GM18499 (cell line): Measurements from ENCODE around the gene HOXD1.

Source experiments
- ATAC-seq: cut with Tn5 transposase; IDR thresholded peaks from one replicate; pipeline ENCODE4 v1.9.1; 2021; ENCODE audit warnings: moderate number of reproducible peaks; ENCODE audit not compliant: insufficient read depth, unreplicated experiment

The HOXD1 gene

DNA sequence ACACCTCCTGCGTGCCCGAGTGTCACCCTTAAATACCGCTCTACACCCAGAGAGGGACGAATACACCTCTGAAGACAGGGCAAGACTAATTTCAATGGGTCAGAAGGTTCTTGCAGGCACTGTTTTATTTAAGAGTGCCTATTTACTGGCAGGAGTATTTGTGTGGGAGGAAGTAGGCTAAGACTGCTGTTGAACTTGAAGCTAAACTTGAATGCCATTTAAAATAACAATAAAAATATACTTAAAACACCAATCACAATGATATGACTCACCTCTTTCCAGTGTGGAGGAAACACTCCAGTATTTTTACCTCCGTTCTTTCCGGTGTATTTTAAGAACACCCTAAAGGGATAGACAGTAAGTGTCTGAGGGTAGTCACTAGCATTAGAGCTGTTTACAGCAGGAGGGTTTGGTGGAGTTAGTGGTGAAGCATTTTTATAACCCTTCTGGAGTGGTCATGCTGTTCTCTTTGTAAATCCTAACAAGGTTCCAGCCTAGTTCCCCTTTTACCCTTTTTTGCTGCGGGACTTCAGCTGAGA is 9.6 kb upstream of the HOXD1 start:
- no peak for ATAC-seq

DNA sequence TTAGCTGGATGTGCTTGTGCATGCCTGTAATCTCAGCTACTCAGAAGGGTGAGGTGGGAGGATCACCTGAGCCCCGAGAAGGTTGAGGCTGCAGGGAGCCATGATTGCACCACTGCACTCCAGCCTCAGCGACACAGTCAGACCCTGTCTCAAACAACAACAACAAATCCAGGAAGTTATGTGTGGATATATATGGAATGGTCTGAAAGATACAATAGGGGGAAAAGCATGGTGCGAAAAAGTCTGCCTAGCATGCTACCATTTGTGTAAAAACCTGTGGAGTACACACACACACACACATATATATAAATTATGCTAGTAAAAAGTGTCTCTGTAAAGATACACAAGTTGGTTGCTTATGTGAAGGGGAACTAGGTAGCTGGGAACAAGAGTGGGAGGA is 6.9 kb upstream of the HOXD1 start:
- ATAC-seq, result no peak

DNA sequence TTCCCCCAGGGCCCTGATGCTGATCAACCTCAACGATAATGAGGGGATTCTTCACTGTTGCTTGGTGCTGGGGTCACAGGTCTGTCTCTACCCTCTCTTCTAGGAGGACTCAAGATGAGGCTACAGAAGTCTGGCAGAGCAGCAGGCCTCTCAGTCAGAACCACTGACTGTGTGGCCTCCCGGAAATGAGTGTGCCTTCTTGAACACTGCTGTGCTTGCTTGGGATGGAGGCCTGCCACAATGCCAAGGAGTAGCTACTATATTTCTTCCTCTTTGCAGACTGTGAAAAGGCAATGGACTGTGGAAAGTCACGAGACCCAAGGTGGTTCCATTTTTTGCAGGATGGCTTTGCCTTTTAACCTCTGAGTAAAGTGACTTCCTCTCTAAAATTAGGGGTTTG is 5.8 kb upstream of the HOXD1 start:
- ATAC-seq, result no peak

DNA sequence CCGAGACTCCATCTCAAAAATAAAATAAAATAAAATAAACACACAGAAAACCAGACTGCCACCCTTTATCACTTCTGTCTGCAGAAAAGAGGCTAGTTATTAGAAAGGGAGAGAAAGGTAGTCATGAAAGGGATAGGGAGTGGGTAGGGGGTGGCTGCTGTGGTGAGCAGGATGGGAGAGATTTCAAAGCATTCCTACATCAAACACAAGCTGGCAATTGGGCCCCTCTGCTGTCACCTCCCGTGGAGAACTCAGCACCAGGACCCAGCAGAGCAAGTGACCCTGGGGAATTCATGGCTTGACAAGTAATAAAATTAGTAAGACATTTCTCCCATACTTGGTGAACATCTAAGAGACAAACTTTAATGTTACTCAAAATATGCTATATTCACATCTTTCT is 3.7 kb upstream of the HOXD1 start:
- no peak for ATAC-seq

DNA sequence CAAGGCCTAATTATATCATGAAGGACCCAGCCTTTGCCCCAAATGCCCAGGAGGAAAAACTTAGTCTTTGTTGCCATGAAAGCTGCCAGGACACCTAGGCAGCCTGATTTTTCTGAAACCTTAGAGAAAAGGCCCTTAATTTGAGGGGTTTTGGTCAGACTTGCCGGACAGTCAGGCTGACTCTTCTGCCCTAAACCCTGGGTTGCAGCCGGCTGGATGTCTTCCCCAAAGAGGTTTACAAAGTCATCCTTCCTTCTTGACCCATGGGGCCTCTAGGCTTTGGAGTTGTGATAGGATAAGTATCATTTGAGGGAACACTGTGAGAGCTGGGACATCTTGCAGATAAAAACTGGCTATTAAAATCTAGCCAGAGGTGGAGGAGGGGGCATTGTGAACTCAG is 2.4 kb upstream of the HOXD1 start:
- no peak for ATAC-seq

DNA sequence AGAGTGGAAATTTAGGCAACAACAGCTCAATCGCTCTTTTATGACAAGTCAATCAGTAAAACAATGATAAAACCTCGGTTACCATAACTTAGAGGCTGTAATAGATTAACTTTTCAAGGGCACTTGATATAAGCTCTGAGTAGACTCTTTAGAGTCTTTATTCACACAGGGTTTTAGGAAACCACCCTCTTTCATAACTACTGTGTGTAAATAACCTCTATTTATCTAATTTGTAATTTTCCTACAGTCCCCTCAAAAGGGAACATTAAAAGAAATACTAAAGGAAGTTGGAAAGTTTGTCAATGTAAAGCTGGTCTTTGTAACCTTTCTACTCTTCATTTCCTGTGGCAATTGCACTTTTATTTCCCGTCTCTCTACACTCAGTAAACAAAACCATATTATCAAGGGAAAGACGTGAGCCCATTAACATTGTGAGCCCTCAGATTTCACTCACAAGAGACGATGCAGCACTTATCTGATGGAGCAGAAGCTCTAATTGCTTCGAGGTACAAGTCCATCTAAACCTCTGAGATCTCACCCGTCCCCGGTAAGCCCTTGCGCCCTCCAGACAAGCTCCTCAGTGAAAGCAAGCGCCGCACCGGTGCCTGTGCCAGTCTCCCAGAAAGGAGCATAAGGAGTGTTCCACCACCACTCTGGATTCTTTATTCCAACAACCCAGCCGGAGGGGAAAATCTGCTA is 1.1 kb upstream of the HOXD1 start:
- no peak for ATAC-seq

DNA sequence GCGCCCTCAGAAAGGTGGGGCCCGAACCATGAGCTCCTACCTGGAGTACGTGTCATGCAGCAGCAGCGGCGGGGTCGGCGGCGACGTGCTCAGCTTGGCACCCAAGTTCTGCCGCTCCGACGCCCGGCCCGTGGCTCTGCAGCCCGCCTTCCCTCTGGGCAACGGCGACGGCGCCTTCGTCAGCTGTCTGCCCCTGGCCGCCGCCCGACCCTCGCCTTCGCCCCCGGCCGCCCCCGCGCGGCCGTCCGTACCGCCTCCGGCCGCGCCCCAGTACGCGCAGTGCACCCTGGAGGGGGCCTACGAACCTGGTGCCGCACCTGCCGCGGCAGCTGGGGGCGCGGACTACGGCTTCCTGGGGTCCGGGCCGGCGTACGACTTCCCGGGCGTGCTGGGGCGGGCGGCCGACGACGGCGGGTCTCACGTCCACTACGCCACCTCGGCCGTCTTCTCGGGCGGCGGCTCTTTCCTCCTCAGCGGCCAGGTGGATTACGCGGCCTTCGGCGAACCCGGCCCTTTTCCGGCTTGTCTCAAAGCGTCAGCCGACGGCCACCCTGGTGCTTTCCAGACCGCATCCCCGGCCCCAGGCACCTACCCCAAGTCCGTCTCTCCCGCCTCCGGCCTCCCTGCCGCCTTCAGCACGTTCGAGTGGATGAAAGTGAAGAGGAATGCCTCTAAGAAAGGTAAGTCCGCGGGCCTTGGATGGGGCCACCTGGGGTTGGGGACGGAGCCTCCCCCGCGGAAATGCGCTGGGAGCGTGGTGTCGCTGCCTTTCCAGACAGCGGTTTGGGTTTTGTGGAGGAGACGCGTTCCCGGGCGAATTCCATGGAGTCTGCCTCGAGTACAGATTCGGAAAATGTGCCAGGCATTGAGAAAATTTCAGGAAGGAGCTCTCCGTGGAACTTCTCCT is 559 bp downstream of the HOXD1 start:
- ATAC-seq, result no peak

DNA sequence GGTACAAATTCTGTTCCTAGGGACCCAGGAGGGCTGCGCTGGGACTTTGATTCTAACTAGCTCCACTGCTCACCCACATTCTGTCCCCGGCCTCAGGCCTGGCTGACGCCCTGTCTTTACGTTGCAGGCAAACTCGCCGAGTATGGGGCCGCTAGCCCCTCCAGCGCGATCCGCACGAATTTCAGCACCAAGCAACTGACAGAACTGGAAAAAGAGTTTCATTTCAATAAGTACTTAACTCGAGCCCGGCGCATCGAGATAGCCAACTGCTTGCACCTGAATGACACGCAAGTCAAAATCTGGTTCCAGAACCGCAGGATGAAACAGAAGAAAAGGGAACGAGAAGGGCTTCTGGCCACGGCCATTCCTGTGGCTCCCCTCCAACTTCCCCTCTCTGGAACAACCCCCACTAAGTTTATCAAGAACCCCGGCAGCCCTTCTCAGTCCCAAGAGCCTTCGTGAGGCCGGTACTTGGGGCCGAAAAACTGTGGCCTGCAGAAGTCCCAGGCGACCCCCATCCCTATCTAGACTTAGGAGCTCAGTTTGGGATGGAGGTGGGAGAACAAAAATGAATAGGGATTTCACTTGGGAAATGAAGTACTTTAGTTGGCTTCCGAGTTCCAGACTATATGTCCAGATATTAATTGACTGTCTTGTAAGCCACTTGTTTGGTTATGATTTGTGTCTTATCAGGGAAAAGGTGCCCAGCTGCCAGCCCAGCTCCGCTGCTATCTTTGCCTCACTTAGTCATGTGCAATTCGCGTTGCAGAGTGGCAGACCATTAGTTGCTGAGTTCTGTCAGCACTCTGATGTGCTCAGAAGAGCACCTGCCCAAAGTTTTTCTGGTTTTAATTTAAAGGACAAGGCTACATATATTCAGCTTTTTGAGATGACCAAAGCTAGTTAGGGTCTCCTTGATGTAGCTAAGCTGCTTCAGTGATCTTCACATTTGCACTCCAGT is 1.5 kb downstream of the HOXD1 start:
- ATAC-seq, result no peak

DNA sequence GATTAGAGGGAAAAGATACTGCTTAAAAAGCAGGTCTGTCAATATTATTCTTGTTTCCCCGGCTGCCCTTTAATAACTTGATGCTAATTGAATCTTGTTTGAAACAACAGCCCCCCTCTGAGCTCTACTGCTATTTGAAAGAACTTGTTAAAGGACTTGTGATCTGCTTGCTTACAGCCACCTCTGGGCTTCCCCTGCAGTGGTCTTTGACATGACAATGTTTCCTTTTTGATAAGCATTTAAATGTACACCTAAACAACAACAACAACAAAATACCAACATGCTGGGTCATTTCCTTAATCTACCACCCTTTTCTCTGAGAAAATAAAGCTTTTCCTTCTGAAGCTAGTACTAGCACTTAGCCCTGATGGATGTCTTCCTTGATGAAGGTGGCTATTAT is 3.9 kb downstream of the HOXD1 start:
- ATAC-seq, result no peak

DNA sequence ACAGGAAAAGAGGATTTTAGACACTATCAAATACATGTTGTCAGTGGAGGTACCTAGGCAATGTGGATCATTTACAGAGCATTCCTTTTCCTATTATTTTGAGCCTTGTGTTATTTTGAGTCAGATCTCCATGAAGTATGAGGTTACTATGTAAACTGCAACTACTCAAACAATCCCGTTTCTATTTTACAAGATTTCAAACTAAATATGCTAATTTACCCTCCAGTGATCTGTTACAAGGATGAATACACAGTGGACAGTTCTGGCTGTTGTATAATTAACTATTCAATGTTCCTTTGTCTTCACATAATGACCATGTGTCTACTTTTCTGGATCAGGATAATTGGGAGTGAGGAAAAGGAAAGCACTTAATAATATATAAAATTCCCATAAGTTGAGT is 4.6 kb downstream of the HOXD1 start:
- no peak for ATAC-seq

DNA sequence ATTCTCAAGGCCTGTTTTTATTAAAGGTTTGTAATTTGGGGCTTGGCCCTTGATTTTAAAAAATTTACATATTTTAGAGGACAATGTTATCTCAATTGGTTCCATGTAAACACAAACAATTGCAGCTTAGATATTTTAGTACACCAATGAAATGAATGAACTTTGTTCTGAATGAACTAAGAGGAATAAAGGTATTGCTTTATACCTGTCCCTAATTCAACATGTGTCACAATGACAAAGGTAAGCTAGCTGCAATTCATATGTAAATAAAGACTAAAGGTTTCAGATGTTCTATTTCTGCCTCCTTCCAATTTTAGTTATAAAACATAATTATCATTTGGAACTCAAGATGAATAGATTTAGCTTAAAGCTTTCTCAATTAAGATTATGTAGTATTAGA is 11.4 kb downstream of the HOXD1 start:
- ATAC-seq, result no peak

DNA sequence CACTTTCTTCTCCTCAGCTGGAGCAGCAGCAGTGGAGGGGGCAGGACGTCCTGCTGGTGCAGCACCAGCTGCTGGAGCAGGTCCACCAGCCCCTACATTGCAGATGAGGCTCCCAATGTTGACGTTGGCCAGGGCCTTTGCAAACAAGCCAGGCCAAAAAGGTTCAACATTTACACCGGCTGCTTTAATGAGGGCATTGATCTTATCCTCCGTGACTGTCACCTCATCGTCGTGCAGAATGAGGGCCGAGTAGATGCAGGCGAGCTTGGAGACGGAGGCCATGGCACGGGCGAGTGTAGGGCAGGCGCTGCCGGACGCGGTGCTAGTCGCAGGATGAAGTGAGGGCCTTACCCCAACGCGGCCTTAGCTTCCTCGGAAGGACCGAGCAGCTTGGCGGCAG is 12.5 kb downstream of the HOXD1 start:
- ATAC-seq, result no peak

DNA sequence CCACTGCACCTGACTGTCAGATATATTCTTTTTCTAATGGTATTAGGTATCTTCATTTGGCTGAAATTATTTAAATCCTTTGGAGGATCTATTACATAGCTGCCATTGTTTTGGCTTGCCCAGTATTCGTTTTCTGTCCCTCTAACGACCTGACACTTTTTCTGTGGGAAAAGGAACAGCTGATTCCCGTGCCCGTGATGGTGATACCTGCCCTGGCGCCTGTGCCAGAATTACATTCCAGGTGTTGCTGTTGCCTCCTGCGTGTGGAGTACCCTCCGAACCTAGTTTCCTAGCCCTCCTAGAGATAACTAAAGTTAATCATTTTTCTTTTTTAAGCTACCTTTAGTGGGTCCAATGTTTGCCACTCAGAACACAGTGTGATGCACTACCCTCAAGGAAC is 14.0 kb downstream of the HOXD1 start:
- no peak for ATAC-seq

DNA sequence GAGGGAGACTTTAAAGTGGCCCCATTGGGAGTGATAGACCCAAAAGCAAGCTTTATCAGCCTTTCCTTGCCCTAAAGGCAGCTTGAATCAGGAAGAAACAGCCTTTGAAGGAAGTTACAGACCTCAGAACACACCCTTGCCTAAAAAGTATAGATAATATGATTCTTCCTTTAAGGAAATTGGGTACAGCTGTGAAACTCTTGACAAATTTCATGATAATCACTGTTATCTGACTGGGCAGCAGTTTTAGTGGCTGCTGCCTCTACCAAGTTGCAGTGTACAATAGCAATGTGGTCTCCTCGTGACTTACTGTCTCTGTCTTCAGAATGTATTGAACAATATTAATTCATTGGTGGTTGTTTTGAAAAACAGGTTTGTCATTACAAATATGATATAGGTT is 16.7 kb downstream of the HOXD1 start:
- no peak for ATAC-seq

DNA sequence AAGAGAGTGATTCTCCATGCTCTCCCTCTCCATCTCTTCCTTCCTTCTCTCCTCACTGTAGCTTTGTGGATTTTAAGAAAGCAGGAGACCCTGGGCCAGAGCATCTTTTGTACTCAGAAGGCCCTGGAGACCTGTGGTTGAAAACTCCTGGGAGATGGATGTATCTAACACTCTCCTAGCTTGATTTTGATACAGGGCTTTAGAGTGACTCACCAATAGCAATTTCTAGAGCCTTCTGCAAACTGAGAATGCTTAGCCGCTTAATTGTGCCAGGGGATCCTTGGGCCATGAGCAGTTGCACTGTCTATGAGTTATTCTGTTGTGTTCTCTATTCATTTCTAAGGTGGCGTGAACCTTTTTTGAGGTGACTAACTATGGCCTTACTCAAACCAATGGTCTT is 17.7 kb downstream of the HOXD1 start:
- ATAC-seq, result no peak

DNA sequence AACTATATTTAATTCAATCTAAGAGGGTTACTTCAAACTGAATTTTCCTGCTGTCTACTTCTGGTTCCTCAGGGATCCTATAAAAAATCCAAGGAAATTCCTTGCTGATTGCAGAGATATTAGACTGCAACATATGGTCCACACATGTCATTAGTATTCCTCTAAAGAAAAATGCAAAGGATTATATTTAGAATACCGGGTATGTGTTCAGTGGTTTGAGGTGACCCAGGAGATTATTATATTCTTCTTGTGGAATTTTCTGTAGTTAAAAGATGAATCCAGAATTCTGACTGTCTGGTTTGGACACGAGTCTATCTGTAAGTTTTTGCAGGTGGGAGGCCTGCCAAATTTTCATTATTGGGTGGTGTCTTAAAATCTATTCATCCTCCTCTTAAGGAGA is 18.2 kb downstream of the HOXD1 start:
- ATAC-seq, result no peak

DNA sequence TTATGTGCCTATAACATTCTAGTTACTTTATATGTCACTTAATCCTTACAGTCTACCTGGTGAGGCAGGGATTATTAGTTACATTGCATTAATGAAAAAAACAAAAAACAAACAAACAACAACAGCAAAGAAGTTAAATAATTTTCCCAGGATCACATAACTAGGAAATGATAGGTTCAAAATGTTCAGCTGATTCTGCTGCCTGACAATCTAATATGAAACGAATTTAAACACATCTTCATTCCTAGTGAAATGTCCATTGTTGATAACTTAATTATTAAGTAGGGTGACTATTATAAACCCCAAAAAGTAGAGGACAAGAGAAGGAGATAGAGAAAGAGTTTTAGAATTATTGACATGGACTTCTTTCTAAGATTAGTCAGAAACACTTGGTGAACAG is 22.6 kb downstream of the HOXD1 start:
- ATAC-seq, result no peak

DNA sequence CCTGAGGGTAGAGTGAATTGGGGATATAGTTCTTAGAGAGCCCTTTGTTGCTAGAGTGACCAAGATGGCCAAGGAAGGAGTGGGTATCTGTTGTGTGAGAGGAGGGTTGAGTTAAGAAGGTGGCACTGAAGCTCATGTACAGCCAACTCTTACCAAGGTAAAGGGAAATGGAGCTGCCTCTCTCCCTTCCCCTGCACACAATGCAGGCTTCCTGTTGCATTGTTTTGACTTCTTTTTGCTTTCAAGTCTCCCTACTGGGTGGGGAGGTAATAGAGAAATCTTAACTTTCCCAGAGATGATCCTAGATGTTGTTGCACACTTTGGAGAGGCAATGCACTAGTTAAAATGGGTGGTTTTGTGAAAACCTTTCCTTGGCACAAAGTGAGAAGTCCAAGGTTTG is 23.8 kb downstream of the HOXD1 start:
- ATAC-seq, result no peak

DNA sequence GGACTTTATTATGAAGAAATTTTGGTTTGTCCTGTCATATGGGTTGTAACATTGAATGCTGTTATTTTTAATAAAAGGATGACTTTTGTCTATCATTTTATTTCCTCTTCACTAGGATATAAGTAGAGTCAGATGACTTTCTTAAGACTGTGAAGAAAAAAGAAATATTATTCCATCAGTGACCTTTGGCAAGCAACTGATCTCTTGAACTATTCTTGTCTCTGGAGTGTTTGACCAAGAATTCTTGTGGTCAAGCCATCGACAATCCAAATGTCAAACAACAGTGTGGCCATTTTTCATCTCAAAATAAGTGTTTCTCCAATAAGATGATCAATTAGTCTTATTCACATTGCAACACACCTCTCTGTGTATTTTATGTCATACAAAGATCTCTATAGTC is 24.9 kb downstream of the HOXD1 start:
- ATAC-seq, result no peak

DNA sequence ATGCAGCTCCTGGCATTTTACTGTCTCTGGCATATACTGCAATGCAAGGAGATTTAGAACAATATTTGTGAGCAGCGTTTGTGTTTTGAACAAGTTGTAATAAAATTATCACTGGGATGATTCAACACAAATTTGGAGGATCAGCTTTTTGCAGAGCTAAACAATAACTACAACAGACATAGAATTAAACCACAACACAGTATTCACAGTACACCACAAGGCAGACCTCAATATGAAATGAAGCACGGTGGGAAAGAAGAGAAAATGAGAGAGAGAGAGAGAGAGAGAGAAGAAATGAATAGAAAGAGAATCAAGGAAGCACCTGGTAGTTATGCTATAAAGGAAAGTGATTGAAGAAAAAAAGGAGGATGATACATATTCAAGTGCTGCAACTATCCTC is 39.4 kb downstream of the HOXD1 start:
- ATAC-seq, result no peak

DNA sequence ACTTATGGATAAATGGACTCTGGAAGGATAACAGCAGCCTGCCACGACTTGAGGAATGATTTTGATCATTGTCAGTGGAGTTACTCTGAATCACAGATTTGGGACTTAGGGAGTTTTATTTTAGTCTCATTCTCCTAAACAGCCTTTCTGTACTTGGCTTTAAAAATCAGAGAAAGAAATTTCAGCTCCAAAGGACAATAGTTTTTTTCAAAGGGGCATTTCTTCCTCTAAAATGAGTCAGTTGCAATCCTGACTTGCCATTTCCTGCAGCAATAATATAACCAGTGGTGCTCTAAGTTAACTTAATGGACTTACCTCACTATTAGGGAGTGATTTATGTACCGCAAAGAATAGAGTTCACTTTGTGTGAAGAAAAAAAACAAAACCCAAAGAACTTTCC is 45.7 kb downstream of the HOXD1 start:
- ATAC-seq, result no peak
